SH-SY5Y (cell line): ENCODE results near the gene PDZD2.

ENCODE experiments used
- GATA2 ChIP-seq: IDR thresholded peaks from 2 replicates; pipeline ENCODE4 v1.6.1; 2011; ENCODE audit warnings: mild to moderate bottlenecking, low read depth, low read length
- GATA3 ChIP-seq: IDR thresholded peaks from 2 replicates; pipeline ENCODE4 v1.6.1; 2011; ENCODE audit warnings: low read depth, mild to moderate bottlenecking, low read length, moderate library complexity

The PDZD2 gene

DNA sequence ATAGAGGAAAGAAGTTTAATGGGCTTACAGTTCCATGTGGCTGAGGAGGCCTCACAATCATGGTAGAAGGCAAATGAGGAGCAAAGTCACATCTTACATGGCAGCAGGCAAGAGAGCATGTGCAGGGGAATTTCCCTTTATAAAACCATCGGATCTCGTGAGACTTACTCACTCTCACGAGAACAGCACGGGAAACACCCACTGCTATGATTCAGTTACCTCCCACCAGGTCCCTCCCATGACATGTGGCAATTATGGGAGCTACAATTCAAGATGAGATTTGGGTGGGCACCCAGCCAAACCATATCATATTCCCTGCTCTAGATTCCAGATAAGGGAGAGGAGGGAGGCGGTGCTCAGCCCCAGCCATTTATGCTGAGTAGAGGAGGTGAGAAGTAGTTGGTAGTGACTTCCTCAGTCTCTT is 336.3 kb downstream of the PDZD2 start:
- TF ChIP-seq GATA2: peak; percentile 72

DNA sequence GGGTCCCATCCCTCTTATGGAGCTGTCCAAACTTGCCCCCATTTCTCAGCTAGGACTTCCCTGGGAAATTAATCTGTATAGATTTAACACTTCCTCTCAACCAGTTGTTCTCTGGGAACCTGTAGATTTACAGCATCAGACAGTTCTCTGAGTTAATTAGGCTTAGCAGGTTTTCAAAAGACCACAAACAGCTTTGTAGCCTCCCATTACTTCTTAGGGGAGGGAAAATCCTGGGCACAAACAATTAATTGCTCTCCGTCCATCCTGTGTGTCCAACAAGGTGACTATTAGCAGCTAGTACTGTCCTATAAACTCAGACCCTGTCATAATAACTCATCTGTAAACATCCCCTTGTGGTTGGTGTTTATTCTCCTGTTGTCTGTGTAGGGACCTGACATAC is 337.2 kb downstream of the PDZD2 start:
- TF ChIP-seq GATA3 (no peak), GATA2 (no peak)

DNA sequence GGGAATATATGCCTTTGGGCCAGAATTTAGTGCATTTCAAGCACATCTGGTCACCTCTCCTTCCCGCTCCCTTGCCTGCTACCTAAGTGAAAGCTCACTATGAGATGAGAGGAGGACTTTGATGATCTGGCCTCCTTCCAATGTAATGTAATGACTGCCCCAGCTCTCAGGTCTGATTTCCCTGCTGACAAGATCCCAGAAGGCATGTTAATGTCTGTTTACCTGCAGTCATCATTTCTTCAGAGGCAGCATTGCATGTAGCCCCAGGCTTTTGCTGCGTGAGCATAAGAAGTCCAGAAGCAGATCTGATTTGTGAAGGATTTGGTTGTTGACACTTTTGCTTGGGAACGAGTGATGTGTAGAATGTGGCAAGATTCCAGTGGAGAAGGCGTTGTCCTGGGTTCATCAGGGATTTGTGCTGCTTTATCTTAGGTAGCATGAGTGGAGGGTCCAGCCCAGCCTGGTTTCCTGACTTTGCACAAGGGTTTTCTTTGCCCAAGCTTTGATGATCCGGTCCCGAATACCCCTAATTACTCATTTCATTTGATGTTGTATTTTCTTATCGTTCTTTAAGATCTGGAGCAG is 342.5 kb downstream of the PDZD2 start:
- TF ChIP-seq GATA3 (no peak), GATA2 (no peak; the same call in 1 of the 2 replicates)

- no peak for TF ChIP-seq GATA2
- no peak for TF ChIP-seq GATA3
These were observed 343.1 kb downstream of the PDZD2 start for GRCh38 chr5:31982027-31982426.

DNA sequence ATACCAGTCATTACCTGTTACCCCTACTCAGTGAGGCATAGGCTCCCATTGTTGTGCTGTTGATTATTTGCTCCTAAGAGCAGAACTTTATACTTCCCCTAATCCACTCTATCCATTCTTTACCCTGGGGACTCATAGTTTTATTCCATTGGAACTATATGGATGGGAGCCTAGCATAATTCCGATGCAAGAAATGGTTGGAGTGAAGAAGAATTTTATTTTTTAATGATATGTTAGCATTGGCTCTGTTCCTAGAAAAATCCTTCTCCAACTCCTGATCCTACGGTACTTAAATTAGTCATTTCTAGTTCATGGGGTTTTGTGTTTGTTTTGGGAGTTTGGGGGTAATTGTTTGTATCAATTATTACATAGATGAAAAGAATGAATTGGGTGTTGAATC is 343.7 kb downstream of the PDZD2 start:
- TF ChIP-seq GATA2: no peak
- no peak for TF ChIP-seq GATA3

- TF ChIP-seq GATA2 (no peak), GATA3 (no peak)
These were observed 344.9 kb downstream of the PDZD2 start for GRCh38 chr5:31983851-31984250.

DNA sequence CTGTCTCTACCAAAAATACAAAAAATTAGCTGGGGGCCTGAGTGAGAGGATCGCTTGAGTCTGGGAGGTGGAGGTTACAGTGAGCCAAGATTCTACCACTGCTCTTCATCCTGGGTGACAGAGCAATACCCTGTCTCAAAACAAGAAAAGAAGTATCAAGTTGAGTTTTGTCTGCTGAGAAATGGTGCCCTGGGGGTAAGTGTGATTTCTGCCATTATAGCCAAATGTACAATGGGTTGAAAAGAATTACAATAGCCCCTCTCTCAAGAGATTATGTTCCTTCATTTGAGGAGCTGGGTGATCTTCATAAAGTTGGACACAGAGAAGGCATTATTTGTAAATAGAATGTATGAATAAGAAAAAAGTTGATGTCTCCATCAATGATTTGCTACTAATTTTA is 345.8 kb downstream of the PDZD2 start:
- TF ChIP-seq GATA3: no peak
- TF ChIP-seq GATA2: no peak

DNA sequence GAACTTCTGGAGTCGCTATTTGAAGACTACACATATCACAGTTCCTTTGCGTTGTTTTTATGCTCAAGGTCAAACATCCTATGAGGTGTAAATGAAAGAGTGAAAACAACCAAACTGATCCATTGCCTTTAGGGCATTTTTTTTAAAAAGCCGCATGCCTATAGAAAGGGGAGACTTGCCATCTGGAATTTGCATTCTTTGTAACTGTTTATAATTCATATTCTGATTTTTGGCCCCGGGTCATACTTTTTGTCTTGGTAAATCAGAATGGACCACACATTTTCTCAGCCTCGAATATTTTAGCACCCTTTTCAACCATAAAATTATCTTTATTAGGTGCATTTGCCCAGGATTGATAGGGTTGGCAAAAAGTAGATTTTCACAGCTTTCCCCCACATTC is 347.2 kb downstream of the PDZD2 start:
- TF ChIP-seq GATA3: no peak
- TF ChIP-seq GATA2: no peak

DNA sequence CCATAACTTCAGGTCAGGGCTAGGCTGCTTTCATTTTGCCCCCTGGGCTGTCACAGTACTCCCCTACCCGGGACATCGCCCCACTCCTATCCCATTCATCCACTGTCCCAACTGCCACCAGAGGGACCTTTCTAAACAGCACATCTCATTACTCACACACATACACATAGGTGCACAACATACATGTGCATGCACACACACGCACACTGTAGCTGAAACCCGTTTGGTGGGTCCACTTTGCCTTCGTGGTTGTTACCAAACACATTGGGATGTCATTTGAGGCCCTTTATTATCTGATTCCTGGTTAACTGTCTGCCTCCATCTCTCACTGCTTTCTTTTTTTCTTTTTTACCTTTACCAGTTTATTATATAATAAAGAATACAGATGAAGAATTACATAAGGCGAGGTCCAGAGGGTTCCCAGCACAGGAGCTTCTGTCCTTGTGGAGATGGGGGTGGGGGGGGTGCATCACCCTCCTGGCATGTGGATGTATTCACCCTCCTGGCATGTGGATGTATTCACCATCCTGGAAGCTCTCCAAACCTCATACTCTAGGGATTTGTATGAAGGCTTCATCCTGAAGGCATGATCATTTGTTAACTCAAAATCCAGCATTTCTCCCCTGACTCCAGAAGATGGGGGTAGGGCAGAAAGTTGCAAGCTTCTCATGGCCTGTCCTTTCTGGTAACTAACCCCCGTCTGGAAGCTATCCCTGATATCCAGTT is 349.2 kb downstream of the PDZD2 start:
- no peak for TF ChIP-seq GATA3
- no peak for TF ChIP-seq GATA2

DNA sequence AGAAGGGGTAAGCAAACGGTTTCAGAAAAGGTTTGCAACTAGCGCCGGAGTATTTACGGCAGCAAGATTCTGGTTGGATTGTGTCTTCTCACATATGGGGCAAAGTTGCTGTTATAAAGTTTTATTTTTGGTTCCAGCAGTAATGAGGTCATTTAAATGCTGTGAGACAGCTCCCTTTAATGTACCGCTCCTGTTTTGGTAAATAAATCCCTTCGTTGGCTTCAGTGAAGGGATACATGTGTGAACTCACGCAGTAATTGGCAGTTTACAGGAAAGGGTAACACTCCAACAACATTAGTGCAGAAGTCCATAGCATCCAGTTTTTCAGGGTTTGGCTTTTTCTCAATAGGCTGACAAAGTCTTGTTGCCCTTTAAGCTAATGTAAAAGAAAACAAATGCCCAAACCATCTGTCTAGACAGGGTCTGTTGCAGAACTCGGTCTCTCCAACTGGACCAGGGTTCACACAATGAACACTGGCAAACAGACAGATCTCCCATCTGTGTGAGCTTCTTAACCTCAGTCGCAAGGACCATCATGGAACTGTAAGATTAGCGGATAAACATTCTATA is 351.2 kb downstream of the PDZD2 start:
- no peak for TF ChIP-seq GATA2
- no peak for TF ChIP-seq GATA3

- no peak for TF ChIP-seq GATA3
- no peak for TF ChIP-seq GATA2
These were observed 351.8 kb downstream of the PDZD2 start for GRCh38 chr5:31990701-31991110.

GRCh38 chr5:31992377-31992776 is 353.4 kb downstream of the PDZD2 start:
- TF ChIP-seq GATA3: no peak
- no peak for TF ChIP-seq GATA2

DNA sequence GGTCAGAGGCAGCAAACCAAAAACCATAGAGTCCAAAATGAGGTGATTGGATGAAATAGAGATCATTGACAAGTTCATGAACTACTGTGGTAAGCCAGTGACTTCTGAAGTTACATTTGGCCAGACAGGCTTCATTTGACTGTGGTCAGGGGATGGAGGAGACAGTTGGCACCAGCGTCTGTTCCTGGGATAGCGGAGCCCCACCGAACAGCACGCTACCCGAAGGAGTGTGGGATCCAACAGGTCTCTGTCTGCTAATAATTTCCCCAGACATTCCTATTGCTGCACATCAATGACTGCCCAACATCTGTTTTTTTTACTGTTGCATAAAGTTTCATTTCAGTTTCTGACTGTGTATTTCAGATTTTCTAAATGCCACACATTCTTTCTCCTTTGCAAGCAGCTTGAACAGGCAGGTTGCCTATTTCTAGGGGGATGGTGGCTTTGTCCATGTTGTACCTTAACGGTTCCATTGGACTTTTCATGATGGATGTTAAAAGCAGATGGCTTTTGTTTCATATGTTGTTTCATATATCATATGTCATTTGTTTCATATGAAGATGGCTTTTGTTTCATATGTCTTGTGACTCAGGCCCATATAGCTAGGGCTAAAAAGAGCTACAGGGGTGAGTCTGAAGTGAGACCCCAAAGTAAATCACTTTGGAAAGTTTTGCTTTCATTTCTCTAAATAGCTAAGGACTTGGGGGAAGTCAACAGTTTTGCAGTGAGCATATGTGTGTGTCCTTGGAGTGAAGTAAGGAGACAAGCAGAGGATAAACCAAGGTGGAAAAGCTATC is 354.4 kb downstream of the PDZD2 start:
- TF ChIP-seq GATA3 (no peak), GATA2 (no peak)

GRCh38 chr5:31995006-31995405 is 356.1 kb downstream of the PDZD2 start:
- TF ChIP-seq GATA2 (no peak), GATA3 (no peak)

- TF ChIP-seq GATA2 (no peak), GATA3 (no peak)
These were observed 356.8 kb downstream of the PDZD2 start for GRCh38 chr5:31995714-31996113.

GRCh38 chr5:31996909-31997308 is 358.0 kb downstream of the PDZD2 start:
- TF ChIP-seq GATA3 (no peak), GATA2 (no peak)

GRCh38 chr5:31999470-31999869 is 360.5 kb downstream of the PDZD2 start:
- TF ChIP-seq GATA2: no peak
- TF ChIP-seq GATA3: no peak
